CD4-positive, alpha-beta memory T cell (primary cell): ENCODE measurements around the gene IRF6. TPM values are rescaled to one million over a fixed set of nuclear protein-coding genes. Genes with fewer than 3 reads are reported as not detected.
A peak's percentile ranks its signal among the peaks of the same experiment; 100 is the strongest.

ENCODE experiments used
- CTCF ChIA-PET: fragments of 350-600 bp; sonication (Branson Sonifier 250); formaldehyde crosslinking; loops from one replicate; lab custom pipeline; 2021; ENCODE audit warnings: inconsistent platforms; ENCODE audit not compliant: partially characterized antibody; lab: Charles Lee
- POLR2A ChIA-PET: fragments of 350-600 bp; sonication (Branson Sonifier 250); formaldehyde crosslinking; loops from one replicate; lab custom pipeline; 2021; ENCODE audit not compliant: partially characterized antibody; lab: Charles Lee
- DNase-seq, 5 donors: peaks; one replicate each; pipeline versions ENCODE4 v3.0.0 to v3.0.0-alpha.2; 2020 to 2022; ENCODE audit warnings: mixed read lengths in 1 of 5
- H3K27ac ChIP-seq: one replicate; pipeline ENCODE4 v1.7.0; 2013; ENCODE audit warnings: low read depth, low read length
- H3K27me3 ChIP-seq: 2 replicates; pipeline ENCODE4 v1.7.0; 2013; ENCODE audit warnings: mild to moderate bottlenecking, low read length, moderate library complexity; ENCODE audit not compliant: insufficient read depth
- H3K36me3 ChIP-seq: 2 replicates; pipeline ENCODE4 v1.7.0; 2013; ENCODE audit warnings: mild to moderate bottlenecking, low read length, moderate library complexity; ENCODE audit not compliant: insufficient read depth
- H3K4me1 ChIP-seq: 2 replicates; pipeline ENCODE4 v1.7.0; 2013; ENCODE audit warnings: mild to moderate bottlenecking, low read length, moderate library complexity; ENCODE audit not compliant: insufficient read depth
- H3K4me3 ChIP-seq, 2 donors: one replicate each; pipeline ENCODE4 v1.7.0; 2013; ENCODE audit warnings: low read length in 2 of 2, mild to moderate bottlenecking in 1 of 2
- H3K9me3 ChIP-seq, 2 donors: one replicate each; pipeline ENCODE4 v1.7.0; 2013; ENCODE audit warnings: low read length in 2 of 2, control low read depth in 1 of 2; ENCODE audit not compliant: control insufficient read depth in 1 of 2
- H3K27ac Mint-ChIP-seq, 7 donors: one replicate each; pipeline ENCODE4 v1.8.0; 2020 to 2021; ENCODE audit warnings: mixed read lengths in 7 of 7, mild to moderate bottlenecking in 6 of 7, inconsistent platforms in 3 of 7, moderate library complexity in 3 of 7
- H3K27me3 Mint-ChIP-seq, 2 donors: one replicate each; pipeline ENCODE4 v1.8.0; 2020 to 2021; ENCODE audit warnings: mixed read lengths in 2 of 2
- H3K36me3 Mint-ChIP-seq, 2 donors: one replicate each; pipeline ENCODE4 v1.8.0; 2020 to 2021; ENCODE audit warnings: mixed read lengths in 2 of 2, inconsistent platforms in 1 of 2, mild to moderate bottlenecking in 1 of 2
- H3K4me1 Mint-ChIP-seq, 4 donors: one replicate each; pipeline ENCODE4 v1.8.0; 2020 to 2021; ENCODE audit warnings: mixed read lengths in 4 of 4, mild to moderate bottlenecking in 1 of 4
- H3K4me3 Mint-ChIP-seq, 8 donors: one replicate each; pipeline ENCODE4 v1.8.0; 2020 to 2021; ENCODE audit warnings: mixed read lengths in 8 of 8, mild to moderate bottlenecking in 7 of 8, moderate library complexity in 6 of 8, inconsistent platforms in 3 of 8
- H3K9me3 Mint-ChIP-seq, 8 donors: one replicate each; pipeline ENCODE4 v1.8.0; 2020 to 2021; ENCODE audit warnings: mixed read lengths in 8 of 8, mild to moderate bottlenecking in 5 of 8, inconsistent platforms in 3 of 8, moderate library complexity in 1 of 8
- intact Hi-C: fragments of 100-400 bp; cut with micrococcal nuclease; formaldehyde crosslinking; loops from one replicate; pipeline ENCODE4 v1.15.1; 2023
- polyA plus RNA-seq, 2 donors: library from polyadenylated mRNA; unstranded; fragments of 300-500 nt; fragmentation: Illumina TruSeq; gene quantifications; one replicate each; pipeline ENCODE4 v1.2.3, GENCODE V29; 2021
- total RNA-seq, 2 experiments: library from RNA; stranded (reverse); gene quantifications; one replicate each; pipeline ENCODE4 v1.2.3, GENCODE V29; 2021

IRF6 gene
- total and polyA plus RNA-seq, 4 experiments from 2014 or later: 0.15 to 0.50 (median 0.42) TPM; not detected in 1

GRCh38 chr1:209758400-209758799, 47.5 kb downstream of the IRF6 start:
- H3K27ac Mint-ChIP-seq: peak overlapping the region; percentile 87 to 96 (median 94)
- POLR2A ChIA-PET: interaction anchor here (3.0 to 36.1 kb wide), 3 partner anchors 0 to 16 kb away, joined by 27 to 1778 read pairs (median 1778); partner anchors contain the start of genes C1orf74 and TRAF3IP3
- no peak for DNase-seq

GRCh38 chr1:209756615-209757445, 49.1 kb downstream of the IRF6 start:
- CTCF ChIA-PET: interaction anchor here (1.3 to 16.0 kb wide), 8 partner anchors 2 to 70 kb away, joined by 3 to 385 read pairs (median 16); partner anchors contain the start of genes TRAF3IP3 and UTP25

More at GRCh38 chr1:209758400-209758799, 47.5 kb downstream of the IRF6 start:
- no peaks in the 10 kb centered on the region for H3K27me3 ChIP-seq
- H3K4me1 ChIP-seq: peaks cover 82% of the 10 kb centered on the region
- Mint-ChIP-seq H3K4me3 (peak overlapping the region; percentile 91 to 100 (median 98)), H3K27me3 (no peaks in the 10 kb centered on the region), H3K4me1 (peaks cover 58 to 95% (median 73%) of the 10 kb centered on the region in 4 donors), H3K36me3 (peaks cover 56 to 66% of the 10 kb centered on the region in 2 donors), H3K9me3 (no peaks in the 10 kb centered on the region)
- H3K36me3 ChIP-seq: peaks cover 47% of the 10 kb centered on the region
- H3K9me3 ChIP-seq: no peaks in the 10 kb centered on the region
- peak overlapping the region; percentile 72 to 81 for H3K4me3 ChIP-seq
- peak overlapping the region; percentile 72 for H3K27ac ChIP-seq
- CTCF ChIA-PET: interaction anchor here (1.3 to 16.0 kb wide), 5 partner anchors 4 to 25 kb away, joined by 3 to 385 read pairs (median 21); partner anchors contain the start of gene TRAF3IP3
- intact Hi-C loops: no loop called here

GRCh38 chr1:209755926-209756614, 49.9 kb downstream of the IRF6 start, which contains the start of gene TRAF3IP3:
TSS of gene TRAF3IP3 (plus strand) at chr1:209756053. CDS start at chr1:209760040, 3,987 bp downstream.
- intact Hi-C loops: loop anchor here (1.0 kb wide), 4 partner anchors 9 to 71 kb away; partner anchors contain the start of genes C1orf74 and UTP25
- Histone ChIP-seq H3K4me3 (peak within 1 kb of the TSS; percentile 72 to 81), H3K36me3 (peaks cover 24% of the 10 kb centered on the region), H3K27me3 (no peaks in the 10 kb centered on the region), H3K4me1 (peaks cover 82% of the 10 kb centered on the region), H3K27ac (peak within 1 kb of the TSS; percentile 72), H3K9me3 (no peaks in the 10 kb centered on the region)
- Mint-ChIP-seq H3K4me3 (peak within 1 kb of the TSS; percentile 91 to 100 (median 98)), H3K27me3 (no peaks in the 10 kb centered on the region), H3K4me1 (peaks cover 53 to 95% (median 71%) of the 10 kb centered on the region in 4 donors), H3K9me3 (no peaks in the 10 kb centered on the region), H3K27ac (peak within 1 kb of the TSS; percentile 87 to 96 (median 94)), H3K36me3 (peaks cover 33 to 42% of the 10 kb centered on the region in 2 donors)
- POLR2A ChIA-PET: interaction anchor here (1.1 to 36.1 kb wide), 7 partner anchors 8 to 72 kb away, joined by 3 to 1778 read pairs (median 5); partner anchors contain the start of genes C1orf74 and UTP25
- peak; percentile 78 to 89 (median 83) for DNase-seq
- CTCF ChIA-PET: interaction anchor here (0.6 to 16.0 kb wide), 10 partner anchors 1 to 180 kb away, joined by 3 to 385 read pairs (median 10); partner anchors contain the start of genes C1orf74, TRAF3IP3 and UTP25

More at GRCh38 chr1:209756615-209757445, 49.1 kb downstream of the IRF6 start:
- Mint-ChIP-seq H3K36me3 (peaks cover 40 to 50% of the 10 kb centered on the region in 2 donors), H3K9me3 (no peaks in the 10 kb centered on the region), H3K27ac (peak overlapping the region; percentile 87 to 96 (median 94)), H3K4me3 (peak overlapping the region; percentile 91 to 100 (median 98)), H3K4me1 (peaks cover 53 to 95% (median 71%) of the 10 kb centered on the region in 4 donors), H3K27me3 (no peaks in the 10 kb centered on the region)
- peaks cover 82% of the 10 kb centered on the region for H3K4me1 ChIP-seq
- H3K27ac ChIP-seq: peak overlapping the region; percentile 72
- H3K9me3 ChIP-seq: no peaks in the 10 kb centered on the region
- peak overlapping the region; percentile 72 to 81 for H3K4me3 ChIP-seq
- no peaks in the 10 kb centered on the region for H3K27me3 ChIP-seq
- peaks cover 32% of the 10 kb centered on the region for H3K36me3 ChIP-seq
- intact Hi-C loops: loop anchor here (1.0 kb wide), 4 partner anchors 10 to 70 kb away; partner anchors contain the start of genes C1orf74 and UTP25
- POLR2A ChIA-PET: interaction anchor here (0.9 to 36.1 kb wide), 6 partner anchors 9 to 71 kb away, joined by 3 to 1778 read pairs (median 6); partner anchors contain the start of genes C1orf74 and UTP25
- DNase-seq: peak; percentile 39 to 64 (median 48)

- Histone ChIP-seq H3K27me3 (no peaks in the 10 kb centered on the region), H3K27ac (peak overlapping the region; percentile 72), H3K4me1 (peaks cover 82% of the 10 kb centered on the region), H3K36me3 (peaks cover 18% of the 10 kb centered on the region), H3K9me3 (no peaks in the 10 kb centered on the region), H3K4me3 (peak overlapping the region; percentile 72 to 81)
- Mint-ChIP-seq H3K4me1 (peaks cover 53 to 95% (median 71%) of the 10 kb centered on the region in 4 donors), H3K27ac (peak overlapping the region; percentile 87 to 96 (median 94)), H3K4me3 (peak overlapping the region; percentile 91 to 100 (median 98)), H3K27me3 (no peaks in the 10 kb centered on the region), H3K9me3 (no peaks in the 10 kb centered on the region), H3K36me3 (peaks cover 25 to 35% of the 10 kb centered on the region in 2 donors)
- CTCF ChIA-PET: interaction anchor here (0.6 to 16.0 kb wide), 10 partner anchors 1 to 179 kb away, joined by 3 to 385 read pairs (median 10); partner anchors contain the start of genes C1orf74, TRAF3IP3 and UTP25
- intact Hi-C loops: no loop called here
- no peak for DNase-seq
- POLR2A ChIA-PET: interaction anchor here (0.7 to 36.1 kb wide), 7 partner anchors 8 to 172 kb away, joined by 3 to 1778 read pairs (median 5); partner anchors contain the start of genes C1orf74 and CAMK1G
These were observed 50.7 kb downstream of the IRF6 start for GRCh38 chr1:209755256-209755655.

DNA sequence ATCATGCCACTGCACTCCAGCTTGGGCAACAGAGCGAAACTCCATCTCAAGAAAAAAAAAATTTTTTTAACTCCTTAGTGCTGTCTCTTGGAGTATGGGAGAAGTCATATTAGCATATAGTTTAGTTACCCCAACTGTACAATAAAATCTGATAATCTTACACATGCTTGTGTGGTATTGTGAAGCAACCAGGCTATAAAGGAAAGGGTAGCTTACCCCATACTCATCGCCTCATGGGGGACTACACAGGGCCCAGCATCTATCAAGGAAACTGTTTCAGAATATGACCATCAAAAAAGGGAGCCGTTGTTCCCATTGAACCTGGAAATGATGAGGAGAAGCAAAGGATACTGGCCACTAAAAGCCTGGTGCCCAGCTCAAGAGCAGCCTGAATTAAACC, 53.1 kb downstream of the IRF6 start:
- no peaks in the 10 kb centered on the region for H3K9me3 Mint-ChIP-seq
- Histone ChIP-seq H3K4me3 (no peak overlapping the region), H3K36me3 (no peaks in the 10 kb centered on the region), H3K27ac (peak overlapping the region; percentile 54), H3K4me1 (peaks cover 81% of the 10 kb centered on the region), H3K27me3 (no peaks in the 10 kb centered on the region), H3K9me3 (no peaks in the 10 kb centered on the region)
- H3K4me3 Mint-ChIP-seq: peak overlapping the region in 1 of 8 donors; percentile 18
- no peaks in the 10 kb centered on the region for H3K27me3 Mint-ChIP-seq
- ChIA-PET CTCF (interaction anchor here (2.3 to 14.6 kb wide), 2 partner anchors 10 to 71 kb away, joined by 10 to 385 read pairs; partner anchors contain the start of gene TRAF3IP3), POLR2A (interaction anchor here (36.1 kb wide), 1 partner anchor 21 kb away, joined by 1778 read pairs; the partner anchor contains the start of gene C1orf74)
- intact Hi-C loops: no loop called here
- peaks cover 4 to 12% of the 10 kb centered on the region in 2 donors for H3K36me3 Mint-ChIP-seq
- peak overlapping the region in 5 of 7 donors; percentile 27 to 90 (median 53) for H3K27ac Mint-ChIP-seq
- no peak for DNase-seq
- H3K4me1 Mint-ChIP-seq: peaks cover 48 to 92% (median 66%) of the 10 kb centered on the region in 4 donors
